Activated T-helper 1 cell treated with anti-CD3 and anti-CD28 coated beads, Interleukin-2, amount 50 U/mL, for 16 hours (primary cell): Measurements from ENCODE around the gene TBRG1.

Source experiments
- DNase-seq, 2 donors: peaks; one replicate each; pipeline ENCODE4 v3.0.0-alpha.2; 2020; ENCODE audit warnings: low read depth in 1 of 2, low spot score in 1 of 2

Gene TBRG1

GRCh38 chr11:124658986-124659385, 36.3 kb downstream of the TBRG1 start:
- DNase-seq = no peak

DNA sequence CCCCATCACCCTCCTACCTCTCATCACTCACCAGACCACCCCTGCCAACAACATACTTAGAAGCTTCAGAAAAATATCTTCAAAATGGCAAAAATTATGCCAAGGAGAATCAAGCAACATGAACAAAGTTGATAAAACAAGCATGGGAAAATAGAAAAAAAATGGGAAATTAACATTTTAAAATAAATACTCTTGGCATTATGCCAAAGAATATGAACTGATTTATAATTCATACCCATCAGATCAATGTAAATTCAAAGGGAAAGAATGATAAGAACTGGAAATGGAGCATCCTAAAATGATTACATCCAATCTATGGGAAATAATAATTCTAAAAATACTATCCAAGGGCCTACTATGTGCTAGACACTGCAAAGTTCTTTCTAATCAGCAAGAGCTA, 38.9 kb downstream of the TBRG1 start:
- no peak for DNase-seq

GRCh38 chr11:124662106-124662505, 39.4 kb downstream of the TBRG1 start:
- DNase-seq = no peak

GRCh38 chr11:124663861-124664260, 41.2 kb downstream of the TBRG1 start:
- DNase-seq = no peak

- no peak for DNase-seq
These were observed 44.9 kb downstream of the TBRG1 start for GRCh38 chr11:124667601-124668000.

DNA sequence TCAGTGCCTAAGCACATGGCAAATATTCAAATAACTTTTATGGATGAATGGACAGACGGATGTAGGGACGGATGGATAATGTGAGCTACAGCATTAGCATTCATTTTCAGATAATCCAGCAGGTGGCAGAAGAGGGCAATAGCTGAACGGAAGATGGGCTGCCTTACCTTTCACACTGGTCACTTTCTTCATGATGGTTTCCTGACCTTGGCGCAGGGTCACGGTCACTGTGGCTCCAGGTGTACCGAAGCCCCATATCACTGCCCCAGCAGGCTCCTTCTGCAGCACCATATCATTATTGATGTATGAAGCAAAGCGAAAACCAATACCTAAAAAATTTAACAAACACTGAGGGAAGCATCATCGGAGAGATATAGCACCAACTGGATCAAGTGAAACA, 46.5 kb downstream of the TBRG1 start:
- no peak for DNase-seq

DNA sequence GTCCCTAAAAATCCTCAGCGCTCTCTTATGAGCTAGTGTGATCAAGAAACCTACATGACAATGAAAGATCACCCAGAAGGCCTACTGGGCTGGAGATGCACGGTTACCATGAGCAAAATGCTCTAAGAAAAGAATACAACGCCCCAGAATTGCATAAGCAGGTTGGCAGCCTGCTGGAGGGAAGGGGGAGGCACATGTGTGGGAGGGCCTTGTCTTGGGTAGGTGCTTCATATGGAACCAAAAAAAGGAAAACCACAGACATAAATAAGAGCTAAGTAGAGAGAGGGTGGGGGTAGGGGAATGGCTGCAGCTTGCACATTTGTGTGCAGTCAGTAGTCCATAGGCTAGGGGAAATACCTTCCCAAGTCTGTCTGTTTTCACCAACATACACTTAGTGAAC, 48.1 kb downstream of the TBRG1 start:
- no peak for DNase-seq

GRCh38 chr11:124672536-124673215, 50.0 kb downstream of the TBRG1 start:
- no peak for DNase-seq

DNA sequence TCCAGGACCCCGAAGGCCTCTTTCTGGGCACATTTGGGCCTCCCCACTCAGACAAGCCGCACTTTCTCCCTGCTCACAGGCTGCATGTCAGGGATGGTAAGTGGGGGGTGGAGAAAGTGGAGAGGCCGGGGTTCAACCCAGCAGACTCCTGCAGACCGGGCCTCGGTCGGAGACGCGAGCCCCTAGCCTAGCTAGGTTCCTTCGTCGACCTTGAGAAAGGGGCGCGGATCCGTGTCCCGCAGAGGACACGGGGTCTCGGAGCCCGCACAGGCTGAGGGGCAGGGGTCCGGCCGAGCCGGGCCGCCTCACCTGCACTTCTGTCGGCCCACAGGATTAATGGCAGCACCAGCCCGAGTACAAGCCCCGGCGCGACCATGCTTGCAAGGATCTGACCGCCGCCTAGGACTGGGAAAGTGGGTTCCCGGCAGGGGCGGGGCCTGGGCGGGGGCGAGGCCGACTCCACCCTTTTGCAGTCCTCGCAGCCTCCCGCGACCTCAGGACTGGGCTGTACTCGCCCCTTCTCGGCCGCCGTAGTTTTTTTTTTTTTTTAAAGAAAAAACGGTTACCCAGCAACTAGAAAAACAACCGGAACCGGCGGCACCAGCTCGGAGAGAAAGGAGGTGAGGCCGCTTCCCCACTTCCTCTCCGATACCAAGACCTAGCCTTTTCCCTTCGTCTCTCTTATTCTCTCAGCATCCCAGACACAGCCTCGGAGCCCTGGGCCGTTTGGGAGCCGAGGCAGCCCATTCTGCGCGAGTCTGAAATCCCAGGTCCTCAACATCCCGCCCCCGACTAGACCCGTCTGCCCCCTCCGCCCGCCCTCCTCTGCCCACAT, 50.9 kb downstream of the TBRG1 start, which contains the start of the genes SIAE and SPA17:
Gene SIAE, minus strand, starts transcription at position 407 of the 835 bp plus-strand sequence. Its CDS starts 31 bp downstream, at position 376.
Gene SPA17, plus strand, starts transcription at position 572 of the 835 bp plus-strand sequence. CDS start 1,361 bp downstream, outside the sequence.
- peak; percentile 59 to 74 for DNase-seq

- DNase-seq = no peak
These were observed 51.5 kb downstream of the TBRG1 start for GRCh38 chr11:124674168-124674517.

GRCh38 chr11:124674571-124674970, 51.9 kb downstream of the TBRG1 start:
- DNase-seq = no peak

- no peak for DNase-seq
These were observed 53.7 kb downstream of the TBRG1 start for GRCh38 chr11:124676386-124676785.

DNA sequence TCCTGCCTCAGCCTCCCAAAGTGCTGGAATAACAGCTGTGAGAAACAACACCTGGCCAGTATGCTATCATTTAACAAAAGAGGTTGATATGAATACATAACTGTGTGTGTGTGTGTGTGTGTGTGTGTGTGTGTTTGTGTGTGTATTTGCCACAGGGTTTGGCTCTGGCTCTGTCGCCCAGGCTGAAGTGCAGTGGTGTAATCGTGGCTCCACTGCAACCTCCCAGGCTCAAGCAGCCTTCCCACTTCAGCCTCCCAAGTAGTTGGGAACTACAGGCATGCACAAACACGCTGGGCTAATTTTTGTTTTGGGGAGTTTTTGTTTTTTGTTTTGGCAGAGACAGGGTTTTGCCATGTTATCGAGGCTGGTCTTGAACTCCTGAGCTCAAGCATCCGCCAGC, 55.8 kb downstream of the TBRG1 start:
- DNase-seq = no peak

- DNase-seq = no peak
These were observed 58.8 kb downstream of the TBRG1 start for GRCh38 chr11:124681421-124681820.

DNA sequence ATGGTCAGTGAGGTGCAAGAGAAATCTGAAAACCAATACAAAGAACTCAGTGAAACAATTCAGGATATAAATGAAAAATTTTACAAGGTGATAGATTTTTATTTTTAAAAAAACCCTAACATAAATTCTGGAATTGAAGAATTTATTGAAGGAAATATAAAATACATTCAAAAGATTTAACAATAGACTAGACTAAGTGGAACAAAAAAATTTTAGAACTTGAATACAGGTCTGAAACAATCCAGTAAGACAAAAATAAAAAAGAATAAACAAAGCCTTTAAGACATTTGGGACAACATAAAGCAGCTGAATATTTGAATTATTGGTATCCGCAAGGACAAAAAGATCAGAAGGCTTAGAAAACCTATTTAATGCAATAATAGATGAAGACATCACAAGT, 59.8 kb downstream of the TBRG1 start:
- DNase-seq = no peak
